ENCODE data around the gene NFATC2. TPM values are rescaled to one million over a fixed set of nuclear protein-coding genes. Genes with fewer than 3 reads are reported as not detected.

NFATC2 gene
- total RNA-seq, 1 donor from 2014 or later = not detected

DNA sequence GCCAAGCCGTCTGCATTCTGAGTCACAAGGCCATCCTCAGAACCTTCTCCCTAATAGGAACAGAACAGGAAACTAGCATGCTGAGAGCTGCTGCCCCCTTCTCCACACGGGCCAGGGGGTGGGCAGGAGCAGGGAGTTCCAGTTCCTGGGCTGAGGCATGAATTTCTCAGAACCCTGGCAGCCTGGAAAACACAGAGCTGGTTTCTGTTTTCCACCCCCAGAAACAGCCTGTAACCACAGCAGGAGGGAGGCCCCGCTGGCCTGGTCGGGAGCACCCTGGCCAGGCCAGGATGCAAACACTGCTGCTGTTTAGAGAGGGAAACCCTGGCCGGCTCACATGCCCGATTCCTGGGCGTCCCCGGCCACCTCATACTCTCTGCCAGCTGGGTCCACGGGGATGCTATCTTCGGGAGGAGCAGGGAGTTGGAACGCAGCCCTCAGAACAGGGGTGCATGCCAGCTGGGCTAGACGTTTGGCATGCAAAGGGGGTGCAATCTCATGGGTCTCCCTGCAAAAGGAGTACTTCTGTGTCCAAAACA lies 130.1 kb downstream of the NFATC2 start:
- Histone ChIP-seq H3K36me3 (ENCODE audit: control insufficient read depth, insufficient read depth, low read length) (no peaks in the 10 kb centered on the region), H3K27me3 (ENCODE audit: control insufficient read depth, insufficient read depth, low read length) (peaks cover 1% of the 10 kb centered on the region), H3K4me3 (ENCODE audit: low read depth, low read length) (no peak overlapping the region)
- TF ChIP-seq CTCF (IDR thresholded peaks at IDR 0.05; ENCODE audit: insufficient read depth, low read length, severe bottlenecking) = no peak
- no peak for DNase-seq (ENCODE audit: low read depth)
- FAIRE-seq = no peak

DNA sequence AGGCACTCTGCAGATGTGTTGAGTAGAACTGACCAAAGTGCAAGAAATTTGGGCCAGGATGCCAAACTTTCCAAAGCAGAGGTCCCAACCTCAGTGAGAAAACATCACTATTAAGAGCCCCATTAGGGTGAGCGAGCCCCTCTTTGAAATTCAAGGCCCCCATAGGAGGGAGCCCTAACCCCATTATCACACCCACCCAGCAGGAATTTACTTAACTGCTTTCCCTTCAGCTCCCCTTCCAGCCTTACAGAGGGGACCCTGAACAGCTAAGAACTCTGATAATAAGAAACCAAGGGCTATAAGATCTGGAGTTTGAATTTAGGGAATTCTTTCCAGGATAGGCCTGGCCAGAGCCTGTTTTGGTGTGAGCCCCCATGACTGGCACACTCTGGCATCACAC lies 130.6 kb downstream of the NFATC2 start:
- TF ChIP-seq CTCF (IDR thresholded peaks at IDR 0.05; ENCODE audit: insufficient read depth, low read length, severe bottlenecking) = no peak
- Histone ChIP-seq H3K36me3 (ENCODE audit: control insufficient read depth, insufficient read depth, low read length) (no peaks in the 10 kb centered on the region), H3K4me3 (ENCODE audit: low read depth, low read length) (no peak overlapping the region), H3K27me3 (ENCODE audit: control insufficient read depth, insufficient read depth, low read length) (peaks cover 1% of the 10 kb centered on the region)
- FAIRE-seq (no peak), DNase-seq (ENCODE audit: low read depth) (no peak)

DNA sequence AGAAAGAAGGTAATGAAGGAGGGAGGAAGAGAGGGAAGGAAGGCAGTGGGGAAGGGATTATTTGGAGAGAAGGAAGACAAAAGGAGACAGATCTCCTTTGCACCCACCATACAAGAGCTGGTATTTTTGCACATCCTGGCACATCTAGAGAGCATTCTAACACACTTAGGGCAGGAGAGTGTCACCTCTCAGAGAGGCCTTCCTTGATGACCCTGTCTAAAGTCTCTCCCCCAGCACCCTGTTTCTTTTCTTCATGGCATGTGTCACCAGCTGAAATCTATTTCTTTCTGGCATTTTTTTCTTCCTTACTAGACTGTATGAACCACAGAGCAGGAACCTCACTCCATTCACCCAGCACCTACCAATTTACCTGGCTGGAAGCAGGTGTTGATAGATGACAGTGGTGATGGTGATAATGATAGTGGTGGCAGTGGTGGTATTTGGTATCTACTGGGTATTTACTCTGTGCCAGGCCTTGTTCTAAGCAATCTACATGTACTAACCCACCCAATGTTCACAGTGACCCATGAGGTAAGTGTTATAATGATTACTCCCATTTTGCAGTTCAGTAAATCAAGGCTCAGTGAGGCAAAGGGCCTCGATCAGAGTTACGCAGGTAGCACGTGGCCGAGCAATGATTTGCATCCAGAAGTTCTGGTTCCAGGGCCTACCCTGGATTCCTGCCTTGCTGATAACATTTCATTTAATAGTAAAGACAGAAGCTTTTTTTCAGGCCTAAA lies 131.8 kb downstream of the NFATC2 start:
- TF ChIP-seq CTCF (IDR thresholded peaks at IDR 0.05; ENCODE audit: insufficient read depth, low read length, severe bottlenecking) = no peak
- DNase-seq (ENCODE audit: low read depth) = no peak
- H3K36me3 ChIP-seq (ENCODE audit: control insufficient read depth, insufficient read depth, low read length) = no peaks in the 10 kb centered on the region
- no peak for FAIRE-seq
- peaks cover 3% of the 10 kb centered on the region for H3K27me3 ChIP-seq (ENCODE audit: control insufficient read depth, insufficient read depth, low read length)
- H3K4me3 ChIP-seq (ENCODE audit: low read depth, low read length) = no peak overlapping the region

DNA sequence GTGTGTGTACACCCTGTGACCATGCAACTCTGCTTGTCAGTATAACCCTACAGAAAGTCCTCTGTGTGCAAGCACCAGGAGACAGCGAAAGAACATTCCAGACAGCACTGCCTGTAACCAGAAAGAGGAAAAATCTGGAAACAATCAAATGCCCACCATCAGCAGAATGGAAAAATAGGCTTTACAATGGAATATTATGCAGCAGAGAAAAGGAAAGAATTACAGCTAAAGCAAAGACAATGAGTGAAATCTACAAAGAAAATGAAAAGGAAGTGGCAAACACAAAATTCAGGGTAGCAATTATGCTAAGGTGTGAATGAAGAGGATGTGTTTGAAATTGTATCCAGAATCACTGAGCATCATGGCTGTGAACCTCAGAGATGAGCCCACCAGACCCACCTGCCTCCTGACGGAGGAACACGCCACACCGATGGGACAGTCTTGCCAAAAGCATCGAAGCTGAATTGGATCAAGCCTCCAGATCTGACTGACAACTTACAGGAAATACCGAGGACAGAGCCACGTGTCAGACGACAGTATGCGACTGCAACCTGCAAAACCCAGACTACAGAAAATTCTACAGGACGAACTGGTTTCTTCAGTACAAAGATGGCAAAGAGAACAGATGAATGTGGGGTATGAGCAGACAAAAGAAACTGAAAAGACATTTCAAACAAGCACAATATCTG lies 133.2 kb downstream of the NFATC2 start:
- DNase-seq (ENCODE audit: low read depth) = no peak
- FAIRE-seq = no peak

DNA sequence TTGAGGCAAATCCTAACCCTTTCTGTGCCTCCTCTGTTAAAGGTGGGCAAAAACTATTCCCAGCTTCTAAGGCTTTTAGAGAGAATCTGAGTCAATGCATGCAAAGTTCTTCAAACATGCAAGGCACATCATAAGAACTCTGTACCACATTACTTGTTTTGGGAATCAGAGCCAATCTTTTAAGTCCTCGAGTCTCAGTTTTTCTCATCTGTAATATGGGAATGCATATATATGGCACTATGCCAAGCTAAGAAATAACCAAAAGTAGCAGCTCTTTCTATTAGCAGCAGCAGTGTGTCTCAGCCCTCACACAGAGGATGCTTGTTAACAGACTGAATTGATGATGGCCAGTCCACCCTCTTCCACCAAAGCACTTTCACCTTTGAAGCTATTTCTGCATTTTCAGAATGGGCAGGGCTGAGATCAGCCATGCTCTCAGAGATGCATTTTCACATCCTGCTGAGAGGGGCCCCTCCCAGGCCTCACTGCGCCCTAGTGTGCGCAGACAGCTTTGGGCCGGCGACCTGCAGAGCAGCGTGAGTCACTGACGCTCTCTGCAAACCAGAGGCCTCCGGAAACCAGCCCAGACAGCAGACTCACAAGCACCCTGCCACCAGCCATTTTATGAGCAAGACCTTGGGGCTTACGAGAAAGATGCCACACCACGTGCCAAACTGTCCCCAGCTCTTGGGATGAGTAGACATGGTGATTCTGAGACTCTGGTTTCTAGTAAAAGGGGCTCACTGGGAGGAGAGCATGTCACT lies 138.0 kb downstream of the NFATC2 start:
- Histone ChIP-seq H3K36me3 (ENCODE audit: control insufficient read depth, insufficient read depth, low read length) (no peaks in the 10 kb centered on the region), H3K4me3 (ENCODE audit: low read depth, low read length) (no peak overlapping the region), H3K27me3 (ENCODE audit: control insufficient read depth, insufficient read depth, low read length) (peaks cover 3% of the 10 kb centered on the region)
- no peak for FAIRE-seq
- no peak for TF ChIP-seq CTCF (IDR thresholded peaks at IDR 0.05; ENCODE audit: insufficient read depth, low read length, severe bottlenecking)
- no peak for DNase-seq (ENCODE audit: low read depth)

More for the DNA sequence above, 133.2 kb downstream of the NFATC2 start:
- Histone ChIP-seq H3K36me3 (ENCODE audit: control insufficient read depth, insufficient read depth, low read length) (no peaks in the 10 kb centered on the region), H3K4me3 (ENCODE audit: low read depth, low read length) (no peak overlapping the region), H3K27me3 (ENCODE audit: control insufficient read depth, insufficient read depth, low read length) (peaks cover 1% of the 10 kb centered on the region)
- TF ChIP-seq CTCF (IDR thresholded peaks at IDR 0.05; ENCODE audit: insufficient read depth, low read length, severe bottlenecking) = no peak

All from bronchial epithelial cell (primary cell).